GM12891 (cell line): ENCODE measurements around the gene TEAD4.

Experiments
- PAX5 ChIP-seq: IDR thresholded peaks from 2 replicates; pipeline ENCODE4 v1.6.1; 2011; ENCODE audit warnings: low read length, moderate library complexity, mild to moderate bottlenecking; ENCODE audit not compliant: insufficient read depth, severe bottlenecking
- POLR2A ChIP-seq: IDR thresholded peaks from 2 replicates; pipeline ENCODE4 v1.6.1; 2011; ENCODE audit warnings: low read depth, low read length, control low read depth
- POLR2AphosphoS5 ChIP-seq: IDR thresholded peaks from 2 replicates; pipeline ENCODE4 v1.6.1; 2011; ENCODE audit warnings: low read depth, low read length, control low read depth
- SPI1 ChIP-seq: IDR thresholded peaks from 2 replicates; pipeline ENCODE4 v1.6.1; 2011; ENCODE audit warnings: low read depth, low read length, control low read depth
- TAF1 ChIP-seq: IDR thresholded peaks from 2 replicates; pipeline ENCODE4 v1.6.1; 2011; ENCODE audit warnings: low read depth, low read length, control low read depth

GRCh38 chr12:3032161-3032560 is 73.0 kb downstream of the TEAD4 start:
- no peak for TF ChIP-seq POLR2A
- TF ChIP-seq SPI1 = no peak
- no peak for TF ChIP-seq POLR2AphosphoS5
- no peak for TF ChIP-seq TAF1
- no peak for TF ChIP-seq PAX5
